Stimulated activated CD4-positive, alpha-beta T cell treated with anti-CD3 and anti-CD28 coated beads, Interleukin-1b, Interleukin-23, amount 100 ng/mL, for 24 hours (primary cell): ENCODE results near the gene OGA.

Experiments
- DNase-seq, 4 experiments: peaks; one replicate each; pipeline ENCODE4 v3.0.0-alpha.2; 2020; ENCODE audit warnings: low read depth in 4 of 4, low spot score in 1 of 4

The OGA gene

GRCh38 chr10:101776161-101776817 is 42.0 kb downstream of the OGA start:
- DNase-seq: no peak

GRCh38 chr10:101775273-101776160 is 42.7 kb downstream of the OGA start, which contains the start of gene FGF8:
Gene FGF8, minus strand, starts transcription at chr10:101776114. Its CDS starts 214 bp downstream, at chr10:101775900.
- DNase-seq: no peak

GRCh38 chr10:101774589-101775272 is 43.5 kb downstream of the OGA start:
- no peak for DNase-seq

GRCh38 chr10:101773923-101774588 is 44.2 kb downstream of the OGA start:
- DNase-seq: no peak

GRCh38 chr10:101772895-101773761 is 45.1 kb downstream of the OGA start:
- DNase-seq: no peak

GRCh38 chr10:101772017-101772894 is 46.0 kb downstream of the OGA start:
- DNase-seq: no peak

GRCh38 chr10:101771380-101771779 is 46.9 kb downstream of the OGA start:
- DNase-seq: no peak

GRCh38 chr10:101770331-101771215 is 47.7 kb downstream of the OGA start:
- DNase-seq: no peak

DNA sequence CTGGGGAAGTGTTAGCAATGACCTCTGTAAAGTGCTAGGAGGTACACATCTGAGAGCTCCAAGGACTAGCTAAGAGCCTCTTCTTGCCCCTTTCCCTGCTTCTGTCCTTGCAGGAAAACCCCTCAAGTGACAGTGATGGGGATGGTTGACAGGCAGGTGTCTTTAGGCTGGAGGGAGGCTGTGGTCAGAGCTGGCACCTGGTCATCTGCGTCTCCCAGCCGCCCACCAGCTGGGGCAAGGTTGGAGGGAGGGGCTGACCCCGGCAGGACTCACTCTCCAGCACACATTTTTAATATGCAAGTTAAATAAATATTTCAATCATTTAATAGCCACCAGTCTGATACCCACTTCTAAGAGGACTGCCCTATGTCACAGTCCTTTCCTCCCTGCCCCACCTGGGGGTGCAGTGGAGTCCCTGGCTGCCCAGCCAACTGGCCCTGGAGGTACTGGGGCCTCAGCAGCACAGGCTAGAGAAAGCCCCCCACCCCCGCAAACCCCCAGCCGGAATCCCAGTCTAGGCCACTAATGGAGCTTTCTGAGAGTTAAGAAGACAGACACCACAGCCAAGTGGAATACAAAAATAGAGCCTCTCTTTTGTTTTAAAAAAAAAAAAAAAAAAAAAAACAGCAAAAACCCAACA is 48.6 kb downstream of the OGA start:
- no peak for DNase-seq

DNA sequence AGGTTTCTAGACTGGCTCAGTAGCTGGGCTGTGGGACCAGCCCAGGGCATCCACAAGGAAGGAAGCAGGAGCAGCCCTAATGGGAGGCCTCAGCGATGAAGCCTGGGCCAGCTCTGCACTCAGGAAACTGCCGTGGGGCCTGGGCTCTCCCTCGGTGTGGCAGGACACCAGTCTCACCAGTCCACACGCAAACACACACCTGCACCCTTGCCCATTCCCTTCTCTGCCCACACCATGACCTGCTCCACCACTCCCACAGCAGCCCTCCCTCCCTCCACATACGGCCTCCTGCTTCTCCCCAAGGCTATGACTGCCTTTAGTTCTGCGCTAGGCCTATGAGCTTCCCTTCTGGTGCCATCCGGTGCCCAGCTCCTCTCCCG is 49.5 kb downstream of the OGA start:
- no peak for DNase-seq

DNA sequence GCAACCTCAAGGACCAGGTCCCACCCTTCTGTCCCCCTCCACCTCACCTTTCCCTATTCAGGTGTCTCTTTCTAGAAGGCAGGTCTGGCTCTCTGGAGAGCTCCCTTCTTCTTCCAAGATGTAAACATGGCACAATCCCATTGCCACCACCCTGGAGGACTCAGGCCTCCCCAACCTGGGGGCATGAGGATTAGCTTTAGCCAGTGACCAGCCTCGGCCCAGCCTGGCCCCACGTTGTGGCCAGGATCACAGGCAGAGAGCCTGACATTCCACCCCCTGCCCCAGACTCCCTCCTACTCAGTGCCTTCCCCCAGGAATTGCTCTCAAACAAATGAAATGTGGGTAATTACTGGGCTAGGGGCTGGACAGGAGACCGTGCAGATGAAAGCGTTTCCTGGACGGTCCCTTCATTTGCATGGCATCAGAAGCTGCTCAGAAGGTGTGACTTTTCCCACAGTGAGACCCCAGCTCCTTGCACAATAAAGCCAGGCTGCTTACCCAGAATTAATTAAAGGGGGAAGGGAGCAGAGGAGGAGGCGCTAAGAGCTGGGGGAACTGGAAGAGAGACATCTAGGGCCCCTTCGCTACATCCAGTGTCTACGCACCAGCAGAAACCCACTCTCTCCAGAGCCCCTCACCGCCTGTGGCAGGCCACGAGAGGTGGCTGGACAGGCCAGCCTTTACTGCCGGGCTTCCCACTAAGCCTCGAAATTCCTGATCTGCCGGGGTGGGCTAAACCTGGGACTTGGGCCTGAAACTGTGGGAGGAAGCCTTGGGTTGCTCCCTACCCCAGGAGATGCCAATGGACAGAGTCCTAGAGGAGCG is 50.1 kb downstream of the OGA start:
- DNase-seq: no peak

DNA sequence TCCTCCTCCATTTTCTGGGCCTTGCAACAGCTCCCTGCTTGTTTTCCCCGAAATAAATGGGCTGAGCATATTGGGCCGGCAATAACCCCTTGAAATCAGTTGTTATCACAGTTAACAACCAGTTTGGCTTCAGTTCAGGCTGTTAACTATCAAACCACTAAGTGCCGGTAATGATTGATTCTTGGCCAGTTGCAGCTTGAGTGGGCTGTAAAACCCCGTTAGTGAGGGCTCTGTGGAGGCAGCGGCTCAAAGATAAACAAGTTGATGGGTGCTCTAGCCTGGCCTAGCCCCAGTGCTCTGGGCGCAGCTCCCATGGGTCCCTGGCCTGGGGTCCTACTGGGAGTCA is 50.7 kb downstream of the OGA start:
- DNase-seq: no peak

- no peak for DNase-seq
Observed at GRCh38 chr10:101766753-101767599, 51.3 kb downstream of the OGA start.

DNA sequence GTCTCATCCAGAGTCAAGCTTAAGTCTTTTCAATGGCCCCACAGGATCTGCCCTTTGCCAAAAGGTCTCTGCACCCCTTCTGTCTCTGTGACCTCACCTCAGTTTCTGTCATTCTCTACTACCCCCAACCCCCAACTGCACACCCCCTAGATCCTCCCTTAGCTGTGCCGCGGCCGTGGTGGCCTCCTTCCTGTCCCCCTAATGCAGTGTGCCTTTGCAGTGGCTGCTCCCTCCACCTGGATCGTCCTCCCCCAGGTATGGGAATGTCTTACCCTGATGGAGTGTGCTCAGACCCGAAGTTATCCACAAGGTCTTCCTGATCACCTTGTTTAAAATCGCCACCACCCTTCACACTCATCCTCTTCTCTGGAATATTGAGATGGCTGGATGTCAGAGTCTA is 51.9 kb downstream of the OGA start:
- DNase-seq: no peak

DNA sequence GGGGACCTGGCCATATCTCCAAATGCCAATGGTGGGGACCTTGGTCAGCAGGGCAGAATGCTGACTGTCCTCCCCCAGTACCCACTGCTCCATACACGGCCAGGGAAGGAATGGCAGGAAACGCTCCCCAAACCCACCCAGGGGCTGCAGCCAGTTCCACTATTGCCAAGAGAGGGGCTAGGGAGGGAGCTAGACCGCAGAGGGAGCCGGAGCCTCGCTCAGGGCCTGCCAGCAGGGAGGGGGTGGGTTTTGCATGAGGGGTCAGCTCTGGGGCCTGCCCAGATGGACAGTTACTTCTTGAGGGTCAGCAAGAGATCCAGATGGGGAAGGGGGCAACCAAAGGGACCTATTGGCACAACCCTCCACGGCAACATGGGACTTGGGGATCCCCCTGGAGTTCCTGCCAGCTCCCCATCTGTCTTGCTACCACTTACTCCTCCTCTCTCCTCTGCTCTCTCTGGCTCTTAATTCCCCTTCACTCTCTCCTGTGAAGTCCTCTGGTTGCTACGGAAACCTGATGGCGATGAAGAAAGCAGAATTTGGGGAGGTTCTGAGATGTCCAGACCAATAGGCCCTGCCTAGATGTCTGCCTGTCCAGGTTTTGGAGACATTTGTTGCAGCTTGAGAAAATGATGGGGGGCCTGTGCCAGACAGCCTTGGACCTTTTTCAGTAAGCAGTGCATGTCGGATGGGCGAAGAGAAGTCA is 55.0 kb downstream of the OGA start:
- DNase-seq: no peak

GRCh38 chr10:101762736-101763135 is 55.5 kb downstream of the OGA start:
- DNase-seq: no peak
